K562 treated with DMSO at 1 percent for 48 hours (cell line): ENCODE data around the gene PNMT. TPM values are rescaled to one million over a fixed set of nuclear protein-coding genes. Genes with fewer than 3 reads are reported as not detected.

Experiments used
- total RNA-seq: library from RNA; unstranded; fragments of 300-600 nt; gene quantifications from 2 replicates; pipeline ENCODE4 v1.2.3, GENCODE V29; 2022; ENCODE audit warnings: low replicate concordance; ENCODE audit errors: extremely low read depth

Gene PNMT, protein sequence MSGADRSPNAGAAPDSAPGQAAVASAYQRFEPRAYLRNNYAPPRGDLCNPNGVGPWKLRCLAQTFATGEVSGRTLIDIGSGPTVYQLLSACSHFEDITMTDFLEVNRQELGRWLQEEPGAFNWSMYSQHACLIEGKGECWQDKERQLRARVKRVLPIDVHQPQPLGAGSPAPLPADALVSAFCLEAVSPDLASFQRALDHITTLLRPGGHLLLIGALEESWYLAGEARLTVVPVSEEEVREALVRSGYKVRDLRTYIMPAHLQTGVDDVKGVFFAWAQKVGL
- total RNA-seq = not detected in 2 replicates

DNA sequence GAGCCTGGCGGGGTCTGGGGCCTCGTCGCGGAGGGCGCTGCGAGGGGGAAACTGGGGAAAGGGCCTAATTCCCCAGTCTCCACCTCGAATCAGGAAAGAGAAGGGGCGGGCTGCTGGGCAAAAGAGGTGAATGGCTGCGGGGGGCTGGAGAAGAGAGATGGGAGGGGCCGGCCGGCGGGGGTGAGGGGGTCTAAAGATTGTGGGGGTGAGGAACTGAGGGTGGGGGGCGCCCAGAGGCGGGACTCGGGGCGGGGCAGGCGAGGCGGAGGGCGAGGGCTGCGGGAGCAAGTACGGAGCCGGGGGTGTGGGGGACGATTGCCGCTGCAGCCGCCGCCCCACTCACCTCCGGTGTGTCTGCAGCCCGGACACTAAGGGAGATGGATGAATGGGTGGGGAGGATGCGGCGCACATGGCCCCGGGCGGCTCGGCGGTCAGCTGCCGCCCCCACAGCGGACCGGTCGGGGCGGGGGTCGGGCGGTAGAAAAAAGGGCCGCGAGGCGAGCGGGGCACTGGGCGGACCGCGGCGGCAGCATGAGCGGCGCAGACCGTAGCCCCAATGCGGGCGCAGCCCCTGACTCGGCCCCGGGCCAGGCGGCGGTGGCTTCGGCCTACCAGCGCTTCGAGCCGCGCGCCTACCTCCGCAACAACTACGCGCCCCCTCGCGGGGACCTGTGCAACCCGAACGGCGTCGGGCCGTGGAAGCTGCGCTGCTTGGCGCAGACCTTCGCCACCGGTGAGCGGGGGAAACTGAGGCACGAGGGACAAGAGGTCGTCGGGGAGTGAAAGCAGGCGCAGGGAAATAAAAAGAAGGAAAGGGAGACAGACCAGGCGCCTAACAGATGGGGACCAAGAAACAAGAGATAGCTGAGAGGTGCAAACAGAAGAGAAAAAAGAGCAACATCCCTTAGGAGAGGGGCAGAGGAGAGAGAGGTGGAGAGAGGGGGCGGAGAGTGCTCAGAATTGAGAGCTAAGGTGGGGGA lies at the start of gene PNMT:
PNMT (plus strand) TSS at position 509 of the 980 bp plus-strand sequence; CDS start at position 532, 23 bp downstream.

DNA sequence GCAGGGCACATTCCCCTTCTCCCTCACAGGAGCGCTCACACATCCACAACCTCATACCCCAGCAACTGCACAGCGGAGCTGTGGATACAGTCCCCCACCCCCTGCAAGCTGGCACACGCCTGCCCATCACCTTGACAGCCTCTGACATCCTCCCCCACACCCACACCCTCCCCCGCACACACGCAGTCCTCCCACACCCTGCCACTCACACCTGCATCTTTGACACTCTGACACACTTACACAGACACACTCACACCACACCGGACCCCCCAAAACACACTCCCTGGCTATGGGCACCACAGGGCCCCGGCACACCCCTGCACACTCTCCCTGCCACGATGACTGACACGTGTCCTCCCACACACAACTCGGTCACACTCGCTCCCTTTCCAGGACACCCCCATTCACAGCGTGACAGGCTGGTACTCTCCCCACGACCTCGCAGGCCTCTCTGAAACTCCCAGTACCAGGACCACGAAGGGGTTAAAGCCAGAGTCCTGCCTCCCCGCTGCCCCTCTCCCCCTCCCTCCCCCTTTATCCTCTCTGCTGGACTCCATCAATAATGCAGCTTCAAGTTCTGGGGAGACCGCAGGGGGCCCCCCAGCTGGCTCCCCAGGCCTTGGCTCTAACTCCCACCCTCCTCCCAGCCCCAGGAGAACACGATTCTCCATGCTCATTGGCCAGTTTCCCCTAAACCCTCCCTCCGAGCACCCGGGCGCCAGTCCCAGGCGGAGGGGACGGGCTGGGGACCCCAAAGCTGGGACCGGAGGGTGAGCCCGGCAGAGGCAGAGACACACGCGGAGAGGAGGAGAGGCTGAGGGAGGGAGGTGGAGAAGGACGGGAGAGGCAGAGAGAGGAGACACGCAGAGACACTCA lies 41.8 kb upstream of the PNMT start, which contains the start of gene PPP1R1B:
PPP1R1B (plus strand) TSS at position 782 of the 876 bp plus-strand sequence. CDS start 441 bp downstream, outside the sequence.

DNA sequence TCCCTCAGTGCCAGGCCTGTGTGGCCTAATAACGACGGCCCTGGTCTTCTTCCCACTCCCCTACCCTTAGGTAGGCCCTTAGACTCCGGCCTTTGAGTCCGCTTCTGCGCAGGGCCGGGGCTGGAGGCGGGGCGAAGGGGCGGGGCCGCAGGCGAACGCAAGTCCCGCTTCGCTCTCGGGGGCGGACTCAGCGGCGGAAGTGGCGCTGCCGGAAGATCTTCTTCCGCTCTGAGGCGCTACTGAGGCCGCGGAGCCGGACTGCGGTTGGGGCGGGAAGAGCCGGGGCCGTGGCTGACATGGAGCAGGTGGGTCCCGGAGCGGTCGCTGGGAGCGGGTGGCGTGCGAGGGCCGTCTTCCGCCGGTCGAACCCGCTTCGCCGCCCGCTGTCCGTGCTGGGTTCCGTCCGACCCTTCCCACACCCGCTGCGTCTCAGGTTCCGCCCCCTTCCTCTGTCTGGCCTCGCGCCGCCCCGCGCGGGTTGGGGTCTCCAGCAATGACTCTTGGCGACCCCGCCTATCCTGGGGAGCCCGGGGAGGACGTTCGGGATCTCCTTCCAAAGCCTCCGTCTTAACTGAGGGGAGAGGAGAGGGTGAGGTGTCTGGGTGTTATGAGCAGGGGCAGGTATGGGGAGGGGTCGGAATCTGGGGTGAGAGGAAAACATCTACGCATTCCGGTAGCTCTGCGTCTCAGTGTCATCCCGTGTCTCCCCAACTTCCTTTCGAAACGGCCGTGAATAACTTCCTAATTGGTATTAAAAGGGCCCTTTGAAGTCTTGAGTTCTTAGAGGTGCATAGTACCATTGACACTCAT lies 31.1 kb upstream of the PNMT start, which contains the start of gene STARD3:
STARD3 (plus strand) TSS at position 218 of the 810 bp plus-strand sequence. CDS start 16,388 bp downstream, outside the sequence.

DNA sequence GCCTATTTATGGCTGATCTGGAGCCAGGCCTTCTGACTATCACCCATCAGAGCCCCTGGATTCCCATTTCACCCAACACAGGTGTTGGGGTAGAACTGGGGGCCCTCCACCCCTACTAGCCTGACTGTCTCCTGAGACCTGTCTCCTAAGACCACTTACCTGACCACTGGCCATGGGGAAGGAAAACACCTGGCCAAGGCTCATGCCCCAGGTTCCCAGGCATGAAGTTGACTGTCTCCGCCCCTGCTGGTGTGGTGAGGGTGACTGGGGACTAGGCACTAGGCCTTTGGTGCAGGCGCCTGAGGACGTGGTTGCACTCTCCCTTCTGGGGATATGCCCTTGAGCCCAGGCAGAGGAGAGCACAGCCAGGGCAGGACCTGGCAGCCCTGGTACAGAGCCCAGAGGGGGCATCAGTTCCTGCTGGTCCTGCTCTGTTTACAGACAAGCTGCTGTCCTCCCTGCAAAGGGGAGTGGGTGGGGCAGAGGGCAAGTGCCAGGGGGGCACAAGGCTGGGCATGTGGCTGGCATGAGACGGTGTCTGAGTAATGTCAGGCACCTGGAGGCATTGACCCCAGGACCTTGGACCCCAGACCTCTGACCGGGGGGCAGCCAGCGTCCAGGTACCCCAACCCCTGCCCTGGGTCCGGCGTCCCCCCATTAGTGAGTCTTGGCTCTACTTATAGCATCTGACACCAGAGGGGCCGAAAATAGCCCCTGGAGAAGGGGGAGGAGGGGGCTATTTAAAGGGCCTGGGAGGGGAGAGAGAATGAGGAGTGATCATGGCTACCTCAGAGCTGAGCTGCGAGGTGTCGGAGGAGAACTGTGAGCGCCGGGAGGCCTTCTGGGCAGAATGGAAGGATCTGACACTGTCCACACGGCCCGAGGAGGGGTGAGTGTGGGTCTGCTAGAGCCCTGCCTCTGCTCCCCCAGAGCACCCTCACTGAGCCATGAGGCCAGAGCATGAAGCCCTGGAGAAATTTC lies 3.4 kb upstream of the PNMT start, which contains the start of gene TCAP:
TCAP (plus strand) TSS at position 769 of the 981 bp plus-strand sequence; CDS start at position 780, 11 bp downstream.

DNA sequence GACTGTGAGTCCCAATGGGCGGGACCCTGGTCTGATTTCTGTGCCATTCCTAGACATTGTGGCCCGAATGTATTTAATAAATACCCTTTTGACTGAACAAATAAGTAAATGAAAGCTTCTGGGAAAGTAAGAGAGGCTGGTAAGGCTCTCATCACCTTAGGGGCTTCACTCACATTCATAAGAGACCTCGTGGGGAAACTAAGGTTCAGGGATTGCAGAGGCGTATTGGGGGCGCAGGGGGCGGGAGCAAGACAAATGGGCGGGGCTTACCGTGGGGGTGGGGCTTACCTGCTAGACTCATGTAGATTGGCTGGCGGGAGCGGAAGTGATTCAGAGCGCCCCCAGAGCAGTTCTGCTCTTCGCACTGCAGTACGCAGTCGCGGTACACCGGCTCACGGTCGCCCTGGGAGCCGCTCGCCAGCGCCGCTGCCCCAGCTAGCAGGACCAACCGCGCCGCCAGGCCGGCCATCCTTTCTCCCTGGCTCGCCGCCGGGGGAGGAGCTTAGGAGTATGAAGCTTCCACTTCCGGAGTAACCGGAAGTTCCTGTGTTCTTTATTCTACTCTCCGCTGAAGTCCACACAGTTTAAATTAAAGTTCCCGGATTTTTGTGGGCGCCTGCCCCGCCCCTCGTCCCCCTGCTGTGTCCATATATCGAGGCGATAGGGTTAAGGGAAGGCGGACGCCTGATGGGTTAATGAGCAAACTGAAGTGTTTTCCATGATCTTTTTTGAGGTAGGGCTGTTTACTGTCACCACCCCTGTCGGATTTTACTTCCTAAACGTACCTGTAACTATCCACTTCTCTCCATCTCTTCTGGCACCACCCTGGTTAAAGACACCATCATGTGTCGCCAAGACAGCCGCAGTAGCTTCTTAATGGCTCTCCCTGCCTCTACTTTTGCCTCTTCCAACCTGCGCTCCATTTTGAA lies 19.6 kb downstream of the PNMT start, which contains the start of gene PGAP3:
PGAP3 (minus strand) TSS at position 512 of the 929 bp plus-strand sequence; CDS start at position 469, 43 bp downstream.

DNA sequence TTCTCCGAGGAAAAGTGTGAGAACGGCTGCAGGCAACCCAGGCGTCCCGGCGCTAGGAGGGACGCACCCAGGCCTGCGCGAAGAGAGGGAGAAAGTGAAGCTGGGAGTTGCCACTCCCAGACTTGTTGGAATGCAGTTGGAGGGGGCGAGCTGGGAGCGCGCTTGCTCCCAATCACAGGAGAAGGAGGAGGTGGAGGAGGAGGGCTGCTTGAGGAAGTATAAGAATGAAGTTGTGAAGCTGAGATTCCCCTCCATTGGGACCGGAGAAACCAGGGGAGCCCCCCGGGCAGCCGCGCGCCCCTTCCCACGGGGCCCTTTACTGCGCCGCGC lies 31.5 kb downstream of the PNMT start, which contains the start of gene ERBB2:
ERBB2 (plus strand) TSS at position 247 of the 330 bp plus-strand sequence. CDS start 175 bp downstream, outside the sequence.

Other genes starting within 250 kb of the PNMT start
- not detected in 2 replicates for gene MED1, start 217.2 kb upstream of the PNMT start, total RNA-seq
- gene CDK12, start 207.0 kb upstream of the PNMT start, total RNA-seq = not detected in 2 replicates
- gene NEUROD2, start 60.5 kb upstream of the PNMT start, total RNA-seq = not detected in 2 replicates
- not detected in 2 replicates for gene PPP1R1B, start 41.5 kb upstream of the PNMT start, total RNA-seq
- not detected in 2 replicates for gene STARD3, start 31.3 kb upstream of the PNMT start, total RNA-seq
- not detected in 2 replicates for gene TCAP, start 3.1 kb upstream of the PNMT start, total RNA-seq
- gene PGAP3, start 19.6 kb downstream of the PNMT start, total RNA-seq = not detected in 2 replicates
- not detected in 2 replicates for gene ERBB2, start 31.6 kb downstream of the PNMT start, total RNA-seq
- not detected in 2 replicates for gene MIEN1, start 62.1 kb downstream of the PNMT start, total RNA-seq
- not detected in 2 replicates for gene GRB7, start 69.5 kb downstream of the PNMT start, total RNA-seq
- not detected in 2 replicates for gene IKZF3, start 195.9 kb downstream of the PNMT start, total RNA-seq
- gene ZPBP2, start 199.7 kb downstream of the PNMT start, total RNA-seq = not detected in 2 replicates